ENCODE measurements around the gene UPK3BL1.
"Not testable (repeated sequence)": the region's sequence is repeated elsewhere in the genome, so short reads cannot be mapped to it uniquely, and the experiment has no call there.

GRCh38 chr7:102602317-102602716 is 40.3 kb downstream of the UPK3BL1 start:
- TF ChIP-seq SRF (IDR thresholded peaks at IDR 0.05; ENCODE audit: low read depth, low read length); POU5F1 (IDR thresholded peaks at IDR 0.05; ENCODE audit: low read depth, low read length); POLR2A (IDR thresholded peaks at IDR 0.05; ENCODE audit: control extremely low read depth in 1 of 2, low read depth in 2 of 2, low read length in 2 of 2); ZNF274 (IDR thresholded peaks at IDR 0.05; ENCODE audit: borderline replicate concordance, extremely low read depth, low read length); PHF8 (conservative IDR thresholded peaks at IDR 0.05; ENCODE audit: low read depth, low read length); RXRA (IDR thresholded peaks at IDR 0.05; ENCODE audit: insufficient read depth, low read depth, low read length); MAX (IDR thresholded peaks at IDR 0.05); SUZ12 (IDR thresholded peaks at IDR 0.05; ENCODE audit: low read length); EP300 (IDR thresholded peaks at IDR 0.05; ENCODE audit: borderline replicate concordance in 1 of 2, low read depth in 2 of 2, low read length in 2 of 2); SP1 (IDR thresholded peaks at IDR 0.05; ENCODE audit: low read depth, low read length); JUN (IDR thresholded peaks at IDR 0.05; ENCODE audit: low read depth, low read length); EZH2 (IDR thresholded peaks at IDR 0.05; ENCODE audit: low read depth, low read length, severe bottlenecking); CREB1 (IDR thresholded peaks at IDR 0.05): not testable (repeated sequence)
- TF ChIP-seq, protein P1, sequence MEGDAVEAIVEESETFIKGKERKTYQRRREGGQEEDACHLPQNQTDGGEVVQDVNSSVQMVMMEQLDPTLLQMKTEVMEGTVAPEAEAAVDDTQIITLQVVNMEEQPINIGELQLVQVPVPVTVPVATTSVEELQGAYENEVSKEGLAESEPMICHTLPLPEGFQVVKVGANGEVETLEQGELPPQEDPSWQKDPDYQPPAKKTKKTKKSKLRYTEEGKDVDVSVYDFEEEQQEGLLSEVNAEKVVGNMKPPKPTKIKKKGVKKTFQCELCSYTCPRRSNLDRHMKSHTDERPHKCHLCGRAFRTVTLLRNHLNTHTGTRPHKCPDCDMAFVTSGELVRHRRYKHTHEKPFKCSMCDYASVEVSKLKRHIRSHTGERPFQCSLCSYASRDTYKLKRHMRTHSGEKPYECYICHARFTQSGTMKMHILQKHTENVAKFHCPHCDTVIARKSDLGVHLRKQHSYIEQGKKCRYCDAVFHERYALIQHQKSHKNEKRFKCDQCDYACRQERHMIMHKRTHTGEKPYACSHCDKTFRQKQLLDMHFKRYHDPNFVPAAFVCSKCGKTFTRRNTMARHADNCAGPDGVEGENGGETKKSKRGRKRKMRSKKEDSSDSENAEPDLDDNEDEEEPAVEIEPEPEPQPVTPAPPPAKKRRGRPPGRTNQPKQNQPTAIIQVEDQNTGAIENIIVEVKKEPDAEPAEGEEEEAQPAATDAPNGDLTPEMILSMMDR (IDR thresholded peaks at IDR 0.05; ENCODE audit: control extremely low read depth in 1 of 3, insufficient read depth in 1 of 3, low read depth in 1 of 3, low read length in 3 of 3), result not testable (repeated sequence)

All from H1 (cell line).